ENCODE measurements around the gene WNT1.

DNA sequence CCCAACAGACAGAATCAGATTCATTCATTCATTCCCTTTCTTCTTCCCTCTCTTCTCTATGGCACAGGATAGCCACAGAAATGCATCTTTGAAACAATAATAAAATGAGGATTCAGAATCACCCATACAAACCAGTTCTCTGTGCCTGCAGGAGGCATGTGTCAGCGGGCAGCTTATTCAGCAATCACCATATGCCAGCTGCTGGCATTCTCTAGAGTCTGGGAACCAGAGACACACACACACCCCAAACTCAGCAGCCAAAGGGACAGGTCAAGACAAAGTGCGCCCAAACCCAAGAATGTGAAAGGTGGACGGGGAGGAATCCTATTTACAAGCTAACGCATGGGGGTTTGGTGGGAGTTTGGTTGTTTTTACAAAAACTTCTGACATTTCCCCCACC, 34.9 kb upstream of the WNT1 start:
- TF ChIP-seq, protein P1, sequence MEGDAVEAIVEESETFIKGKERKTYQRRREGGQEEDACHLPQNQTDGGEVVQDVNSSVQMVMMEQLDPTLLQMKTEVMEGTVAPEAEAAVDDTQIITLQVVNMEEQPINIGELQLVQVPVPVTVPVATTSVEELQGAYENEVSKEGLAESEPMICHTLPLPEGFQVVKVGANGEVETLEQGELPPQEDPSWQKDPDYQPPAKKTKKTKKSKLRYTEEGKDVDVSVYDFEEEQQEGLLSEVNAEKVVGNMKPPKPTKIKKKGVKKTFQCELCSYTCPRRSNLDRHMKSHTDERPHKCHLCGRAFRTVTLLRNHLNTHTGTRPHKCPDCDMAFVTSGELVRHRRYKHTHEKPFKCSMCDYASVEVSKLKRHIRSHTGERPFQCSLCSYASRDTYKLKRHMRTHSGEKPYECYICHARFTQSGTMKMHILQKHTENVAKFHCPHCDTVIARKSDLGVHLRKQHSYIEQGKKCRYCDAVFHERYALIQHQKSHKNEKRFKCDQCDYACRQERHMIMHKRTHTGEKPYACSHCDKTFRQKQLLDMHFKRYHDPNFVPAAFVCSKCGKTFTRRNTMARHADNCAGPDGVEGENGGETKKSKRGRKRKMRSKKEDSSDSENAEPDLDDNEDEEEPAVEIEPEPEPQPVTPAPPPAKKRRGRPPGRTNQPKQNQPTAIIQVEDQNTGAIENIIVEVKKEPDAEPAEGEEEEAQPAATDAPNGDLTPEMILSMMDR (IDR thresholded peaks at IDR 0.05; ENCODE audit: extremely low read depth in 1 of 2, insufficient read depth in 1 of 2, low read depth in 1 of 2, low read length in 2 of 2) = no peak
- TF ChIP-seq POLR2A (IDR thresholded peaks at IDR 0.05; ENCODE audit: low read depth, low read length) (no peak), EZH2 (IDR thresholded peaks at IDR 0.05; ENCODE audit: borderline replicate concordance, low read depth, low read length, severe bottlenecking) (no peak)

Measured in endothelial cell of umbilical vein (primary cell).